ENCODE results near the gene BAIAP2.

- TF ChIP-seq EP300 (IDR thresholded peaks at IDR 0.05) (no peak), POLR2AphosphoS5 (IDR thresholded peaks at IDR 0.05) (no peak)
Measured at GRCh38 chr17:81126281-81127132, 91.6 kb downstream of the BAIAP2 start.
